NCI-H526 treated with DMSO at 0.1 percent for 48 hours (cell line): ENCODE measurements around the gene PROSER3.

Source experiments
- DNase-seq: peaks from one replicate; lab custom pipeline; 2025; lab: John Stamatoyannopoulos, UW

The PROSER3 gene

DNA sequence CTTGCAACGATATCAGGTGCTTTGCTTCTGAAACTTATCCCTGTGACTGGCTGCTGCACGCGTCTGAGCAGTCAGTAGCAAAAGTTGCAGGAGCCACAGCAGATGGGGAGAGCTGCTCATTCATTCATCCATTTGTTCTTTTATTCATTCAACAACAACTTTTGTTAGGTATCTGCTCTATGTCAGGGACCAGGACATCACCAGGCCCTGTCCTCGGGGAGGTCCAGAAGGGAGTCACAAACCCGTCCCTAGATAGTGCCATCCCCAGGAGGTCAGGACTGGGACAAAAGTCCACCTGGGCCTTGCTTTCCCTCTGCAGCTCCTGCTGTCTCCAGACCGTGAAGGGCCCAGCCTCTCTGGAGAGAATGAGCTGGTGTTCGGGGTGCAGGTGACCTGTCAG, 20.0 kb downstream of the PROSER3 start:
- no peak for DNase-seq

DNA sequence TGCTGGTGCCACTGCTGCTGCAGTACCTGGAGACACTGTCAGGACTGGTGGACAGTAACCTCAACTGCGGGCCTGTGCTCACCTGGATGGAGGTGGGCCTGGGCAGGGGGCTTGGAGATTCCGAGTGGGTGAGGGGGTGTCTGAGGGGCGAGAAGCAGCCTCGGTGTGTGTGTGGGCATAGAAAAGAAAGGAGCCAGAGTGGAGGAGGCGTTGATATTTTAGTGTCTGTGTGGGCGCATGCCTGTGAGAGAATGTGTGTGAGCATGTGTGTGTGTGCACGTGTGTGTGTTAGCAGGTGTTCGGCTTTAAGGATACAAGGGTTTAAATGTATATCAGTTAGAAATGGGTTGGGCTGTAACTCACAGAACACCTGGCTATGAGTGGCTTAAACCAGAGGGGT, 21.1 kb downstream of the PROSER3 start:
- no peak for DNase-seq

DNA sequence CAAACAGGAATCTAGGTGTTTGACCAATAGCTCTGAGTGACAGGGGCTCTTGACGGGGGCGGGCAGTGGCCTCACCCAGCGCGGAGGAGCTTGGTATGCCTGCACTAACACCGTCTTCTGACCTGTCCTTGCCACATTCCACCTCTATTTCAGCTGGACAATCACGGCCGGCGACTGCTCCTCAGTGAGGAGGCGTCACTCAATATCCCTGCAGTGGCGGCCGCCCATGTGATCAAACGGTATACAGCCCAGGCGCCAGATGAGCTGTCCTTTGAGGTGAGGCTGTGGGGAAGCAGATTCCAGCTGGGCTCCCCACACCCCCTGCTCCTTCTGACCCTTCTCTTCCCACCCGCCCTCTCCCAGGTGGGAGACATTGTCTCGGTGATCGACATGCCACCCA, 22.1 kb downstream of the PROSER3 start:
- DNase-seq = no peak

DNA sequence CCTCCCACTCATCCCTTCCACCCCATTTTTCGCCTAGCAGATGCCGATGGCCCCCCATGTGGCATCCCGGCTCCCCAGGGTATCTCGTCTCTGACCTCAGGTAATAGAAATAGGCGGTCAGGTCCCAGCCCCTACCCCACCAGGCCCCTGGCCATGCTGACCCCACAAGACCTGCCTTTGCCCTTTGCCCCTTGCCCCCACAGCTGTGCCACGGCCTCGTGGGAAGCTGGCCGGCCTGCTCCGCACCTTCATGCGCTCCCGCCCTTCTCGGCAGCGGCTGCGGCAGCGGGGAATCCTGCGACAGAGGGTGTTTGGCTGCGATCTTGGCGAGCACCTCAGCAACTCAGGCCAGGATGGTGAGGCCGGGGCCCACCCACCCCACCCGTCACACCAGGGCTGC, 22.7 kb downstream of the PROSER3 start:
- no peak for DNase-seq

DNA sequence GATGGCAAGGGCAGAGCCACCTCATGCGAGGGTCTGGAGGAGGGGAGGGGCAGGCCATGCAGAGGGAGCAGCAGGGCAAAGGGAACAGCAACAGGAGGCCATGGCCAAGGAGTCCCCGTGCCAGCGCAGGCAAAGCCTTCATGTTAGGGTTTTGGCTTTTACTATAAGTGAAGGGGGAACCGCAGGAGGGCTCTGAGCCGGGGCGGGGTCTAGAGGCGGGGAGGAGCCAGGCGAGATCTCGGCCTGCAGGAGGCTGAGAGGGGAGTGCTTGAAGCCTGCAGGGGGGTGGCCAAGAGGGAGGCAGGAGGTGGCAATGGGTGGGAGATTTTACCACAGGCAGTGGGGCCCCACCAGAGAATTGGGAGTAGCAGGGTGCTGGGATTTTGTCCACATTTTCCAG, 23.7 kb downstream of the PROSER3 start:
- no peak for DNase-seq

DNA sequence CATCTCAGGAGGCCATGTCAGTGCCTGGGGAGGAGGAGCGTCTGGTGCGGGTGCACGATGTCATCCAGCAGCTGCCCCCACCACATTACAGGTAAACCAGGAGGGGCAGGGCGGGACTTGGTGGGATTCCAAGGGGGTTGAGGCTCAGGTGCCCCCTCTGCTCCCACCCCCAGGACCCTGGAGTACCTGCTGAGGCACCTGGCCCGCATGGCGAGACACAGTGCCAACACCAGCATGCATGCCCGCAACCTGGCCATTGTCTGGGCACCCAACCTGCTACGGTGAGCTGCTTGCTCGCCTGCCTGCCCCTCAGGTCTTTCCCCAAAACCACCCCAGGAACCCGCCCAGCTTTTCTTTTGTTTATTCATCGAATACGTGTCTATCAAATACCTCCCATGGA, 24.6 kb downstream of the PROSER3 start:
- no peak for DNase-seq

DNA sequence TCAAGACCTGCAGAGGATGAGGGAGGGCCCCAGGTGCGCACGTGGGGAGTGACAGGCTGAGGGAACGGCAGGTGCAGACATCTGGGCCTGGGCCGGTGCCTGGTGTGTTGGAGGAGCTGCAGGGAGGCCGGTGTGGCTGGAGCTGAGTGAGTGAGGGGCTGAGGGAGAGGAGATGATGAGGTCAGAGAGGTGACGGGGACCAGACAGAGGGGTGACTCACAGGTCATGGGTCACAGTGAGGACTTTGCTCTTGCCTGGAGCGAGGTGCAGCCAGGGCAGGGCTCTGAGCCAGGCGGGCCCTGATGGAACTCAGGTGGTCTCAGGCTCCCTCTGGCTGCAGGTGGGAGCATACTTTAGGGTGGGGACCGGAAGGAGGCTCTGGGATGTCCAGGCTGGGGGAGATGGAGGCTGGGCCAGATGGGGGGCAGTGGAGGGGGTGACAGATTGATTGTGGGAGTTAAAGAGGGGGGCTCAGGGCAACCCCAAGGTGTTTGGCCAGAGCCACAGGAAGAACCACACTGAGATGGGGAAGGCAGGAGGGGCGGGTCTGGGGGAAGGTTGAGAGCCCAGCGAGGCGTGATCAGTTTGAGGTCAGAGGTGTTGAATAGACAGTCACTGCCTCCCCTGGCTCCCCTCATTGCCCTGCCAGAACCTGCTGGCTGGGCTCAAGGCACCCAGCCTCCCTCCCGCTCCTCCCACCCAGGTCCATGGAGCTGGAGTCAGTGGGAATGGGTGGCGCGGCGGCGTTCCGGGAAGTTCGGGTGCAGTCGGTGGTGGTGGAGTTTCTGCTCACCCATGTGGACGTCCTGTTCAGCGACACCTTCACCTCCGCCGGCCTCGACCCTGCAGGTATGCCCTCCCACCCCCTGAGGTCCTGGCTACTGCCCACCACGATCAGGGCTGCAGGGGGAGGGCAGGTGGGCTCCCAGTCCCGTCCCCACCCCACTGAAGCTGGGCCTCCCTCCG, 25.8 kb downstream of the PROSER3 start:
- no peak for DNase-seq

DNA sequence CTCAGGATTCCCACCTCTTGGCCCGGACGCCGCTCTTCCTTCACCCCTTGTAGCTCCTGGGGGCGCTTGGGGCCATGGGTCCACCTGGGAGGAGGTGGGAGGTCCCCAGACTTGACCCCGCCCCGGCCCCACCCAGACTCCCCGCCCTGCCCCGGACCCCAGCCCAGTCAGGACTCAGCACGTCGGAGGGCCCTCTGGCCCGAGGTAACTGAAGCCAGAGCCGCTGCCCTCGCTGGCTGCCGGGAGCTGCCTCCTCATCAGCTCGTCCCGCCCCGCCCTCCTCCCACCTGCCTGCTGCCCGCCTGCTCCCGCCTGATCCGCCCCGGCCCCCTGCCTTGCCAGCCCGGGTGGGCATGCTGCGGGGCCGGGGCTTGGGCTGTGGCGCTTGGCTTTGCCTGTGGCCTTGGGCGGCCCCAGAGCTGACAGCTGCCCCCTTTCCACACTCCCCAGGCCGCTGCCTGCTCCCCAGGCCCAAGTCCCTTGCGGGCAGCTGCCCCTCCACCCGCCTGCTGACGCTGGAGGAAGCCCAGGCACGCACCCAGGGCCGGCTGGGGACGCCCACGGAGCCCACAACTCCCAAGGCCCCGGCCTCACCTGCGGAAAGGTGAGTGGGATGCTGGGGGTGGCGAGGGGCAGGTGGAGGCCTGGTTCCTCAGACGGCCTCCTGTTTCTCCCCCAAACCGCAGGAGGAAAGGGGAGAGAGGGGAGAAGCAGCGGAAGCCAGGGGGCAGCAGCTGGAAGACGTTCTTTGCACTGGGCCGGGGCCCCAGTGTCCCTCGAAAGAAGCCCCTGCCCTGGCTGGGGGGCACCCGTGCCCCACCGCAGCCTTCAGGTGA, 26.7 kb downstream of the PROSER3 start:
- DNase-seq = no peak

DNA sequence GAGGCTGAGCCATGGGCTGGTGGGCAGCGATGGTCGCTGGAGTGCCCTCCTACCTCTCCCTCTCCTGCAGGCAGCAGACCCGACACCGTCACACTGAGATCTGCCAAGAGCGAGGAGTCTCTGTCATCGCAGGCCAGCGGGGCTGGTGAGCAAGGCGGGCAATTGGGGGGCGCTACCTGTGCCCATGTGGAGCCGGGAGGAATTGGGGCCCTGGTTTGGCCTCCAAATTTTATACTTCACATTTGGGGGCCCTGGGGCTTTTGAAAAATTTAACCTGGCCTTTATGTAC, 27.3 kb downstream of the PROSER3 start:
- no peak for DNase-seq

DNA sequence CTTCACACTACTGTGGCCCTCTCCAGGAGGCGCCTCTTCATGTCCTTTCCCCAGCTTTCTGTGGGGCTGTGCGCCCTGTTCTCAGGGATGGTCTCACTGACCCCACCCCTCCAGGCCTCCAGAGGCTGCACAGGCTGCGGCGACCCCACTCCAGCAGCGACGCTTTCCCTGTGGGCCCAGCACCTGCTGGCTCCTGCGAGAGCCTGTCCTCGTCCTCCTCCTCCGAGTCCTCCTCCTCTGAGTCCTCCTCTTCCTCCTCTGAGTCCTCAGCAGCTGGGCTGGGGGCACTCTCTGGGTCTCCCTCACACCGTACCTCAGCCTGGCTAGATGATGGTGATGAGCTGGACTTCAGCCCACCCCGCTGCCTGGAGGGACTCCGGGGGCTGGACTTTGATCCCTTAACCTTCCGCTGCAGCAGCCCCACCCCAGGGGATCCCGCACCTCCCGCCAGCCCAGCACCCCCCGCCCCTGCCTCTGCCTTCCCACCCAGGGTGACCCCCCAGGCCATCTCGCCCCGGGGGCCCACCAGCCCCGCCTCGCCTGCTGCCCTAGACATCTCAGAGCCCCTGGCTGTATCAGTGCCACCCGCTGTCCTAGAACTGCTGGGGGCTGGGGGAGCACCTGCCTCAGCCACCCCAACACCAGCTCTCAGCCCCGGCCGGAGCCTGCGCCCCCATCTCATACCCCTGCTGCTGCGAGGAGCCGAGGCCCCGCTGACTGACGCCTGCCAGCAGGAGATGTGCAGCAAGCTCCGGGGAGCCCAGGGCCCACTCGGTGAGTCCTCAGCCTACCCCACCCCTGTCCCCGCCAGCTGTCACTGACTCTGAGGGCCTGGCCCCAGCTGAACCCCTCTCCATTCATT, 28.6 kb downstream of the PROSER3 start:
- no peak for DNase-seq

DNA sequence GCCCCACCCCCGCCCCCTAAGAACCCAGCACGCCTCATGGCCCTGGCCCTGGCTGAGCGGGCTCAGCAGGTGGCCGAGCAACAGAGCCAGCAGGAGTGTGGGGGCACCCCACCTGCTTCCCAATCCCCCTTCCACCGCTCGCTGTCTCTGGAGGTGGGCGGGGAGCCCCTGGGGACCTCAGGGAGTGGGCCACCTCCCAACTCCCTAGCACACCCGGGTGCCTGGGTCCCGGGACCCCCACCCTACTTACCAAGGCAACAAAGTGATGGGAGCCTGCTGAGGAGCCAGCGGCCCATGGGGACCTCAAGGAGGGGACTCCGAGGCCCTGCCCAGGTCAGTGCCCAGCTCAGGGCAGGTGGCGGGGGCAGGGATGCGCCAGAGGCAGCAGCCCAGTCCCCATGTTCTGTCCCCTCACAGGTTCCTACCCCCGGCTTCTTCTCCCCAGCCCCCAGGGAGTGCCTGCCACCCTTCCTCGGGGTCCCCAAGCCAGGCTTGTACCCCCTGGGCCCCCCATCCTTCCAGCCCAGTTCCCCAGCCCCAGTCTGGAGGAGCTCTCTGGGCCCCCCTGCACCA, 29.3 kb downstream of the PROSER3 start:
- no peak for DNase-seq

DNA sequence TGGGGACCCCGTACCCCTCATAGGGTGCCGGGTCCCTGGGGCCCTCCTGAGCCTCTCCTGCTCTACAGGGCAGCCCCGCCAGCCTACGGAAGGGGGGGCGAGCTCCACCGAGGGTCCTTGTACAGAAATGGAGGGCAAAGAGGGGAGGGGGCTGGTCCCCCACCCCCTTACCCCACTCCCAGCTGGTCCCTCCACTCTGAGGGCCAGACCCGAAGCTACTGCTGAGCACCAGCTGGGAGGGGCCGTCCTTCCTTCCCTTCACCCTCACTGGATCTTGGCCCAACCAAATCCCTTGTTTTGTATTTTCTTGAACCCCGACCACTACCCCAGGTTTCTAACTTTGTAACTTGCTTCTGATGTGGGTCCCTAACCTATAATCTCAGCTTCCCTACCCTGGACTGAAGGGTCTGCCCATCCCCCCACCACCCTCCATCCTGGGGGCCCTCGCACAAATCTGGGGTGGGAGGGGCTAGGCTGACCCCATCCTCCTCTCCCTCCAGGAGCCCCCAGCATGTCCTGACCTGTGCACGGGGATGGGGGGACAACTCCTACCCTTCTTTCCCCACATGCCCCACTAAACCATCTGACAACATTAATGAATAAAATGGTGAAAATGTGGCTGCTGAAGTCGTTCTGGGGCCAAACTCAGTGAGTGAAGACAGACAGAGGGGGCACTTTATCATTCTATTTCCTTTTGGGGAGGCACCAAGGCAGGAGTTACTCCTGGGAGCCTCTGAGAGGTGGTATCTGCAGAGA, 30.4 kb downstream of the PROSER3 start:
- no peak for DNase-seq

DNA sequence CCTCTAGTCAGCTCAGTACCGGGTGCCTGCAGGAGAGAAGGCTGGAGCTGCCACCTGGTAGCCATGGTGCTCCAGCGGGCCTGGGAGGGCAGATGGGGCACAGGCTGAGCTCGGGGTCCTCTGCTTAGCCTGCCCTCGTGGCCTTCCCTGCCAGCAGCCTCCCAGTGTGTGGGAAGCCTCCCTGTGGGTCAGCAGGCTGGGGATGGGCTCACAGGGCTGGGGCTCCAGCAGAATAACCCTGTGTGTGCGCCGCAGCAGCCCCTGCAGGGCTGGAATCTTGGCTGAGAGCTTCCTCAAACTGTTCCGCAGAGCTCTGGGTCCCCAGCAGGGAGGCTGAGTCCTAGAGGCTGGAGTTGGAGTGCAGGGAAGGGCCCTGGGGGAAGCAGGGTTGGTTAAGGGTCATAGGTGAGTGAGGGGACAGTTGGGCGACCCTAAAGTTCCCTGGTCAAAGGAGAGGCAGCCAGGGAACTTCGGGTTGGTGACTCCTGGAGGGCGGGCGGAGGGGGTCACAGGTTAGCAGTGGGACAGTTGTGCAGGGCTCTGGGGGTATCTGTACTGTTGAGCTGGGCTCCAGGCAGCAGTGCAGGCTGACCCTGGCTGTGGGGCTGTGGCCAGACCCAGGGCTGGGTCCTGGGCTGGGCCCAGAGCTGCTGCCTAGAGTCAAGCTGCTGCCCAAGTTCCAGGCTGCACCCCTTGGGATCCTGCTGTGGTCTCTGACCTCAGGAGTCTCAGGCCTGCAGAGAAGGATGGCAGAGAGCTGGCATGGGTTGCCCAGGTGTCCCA, 31.4 kb downstream of the PROSER3 start:
- no peak for DNase-seq

DNA sequence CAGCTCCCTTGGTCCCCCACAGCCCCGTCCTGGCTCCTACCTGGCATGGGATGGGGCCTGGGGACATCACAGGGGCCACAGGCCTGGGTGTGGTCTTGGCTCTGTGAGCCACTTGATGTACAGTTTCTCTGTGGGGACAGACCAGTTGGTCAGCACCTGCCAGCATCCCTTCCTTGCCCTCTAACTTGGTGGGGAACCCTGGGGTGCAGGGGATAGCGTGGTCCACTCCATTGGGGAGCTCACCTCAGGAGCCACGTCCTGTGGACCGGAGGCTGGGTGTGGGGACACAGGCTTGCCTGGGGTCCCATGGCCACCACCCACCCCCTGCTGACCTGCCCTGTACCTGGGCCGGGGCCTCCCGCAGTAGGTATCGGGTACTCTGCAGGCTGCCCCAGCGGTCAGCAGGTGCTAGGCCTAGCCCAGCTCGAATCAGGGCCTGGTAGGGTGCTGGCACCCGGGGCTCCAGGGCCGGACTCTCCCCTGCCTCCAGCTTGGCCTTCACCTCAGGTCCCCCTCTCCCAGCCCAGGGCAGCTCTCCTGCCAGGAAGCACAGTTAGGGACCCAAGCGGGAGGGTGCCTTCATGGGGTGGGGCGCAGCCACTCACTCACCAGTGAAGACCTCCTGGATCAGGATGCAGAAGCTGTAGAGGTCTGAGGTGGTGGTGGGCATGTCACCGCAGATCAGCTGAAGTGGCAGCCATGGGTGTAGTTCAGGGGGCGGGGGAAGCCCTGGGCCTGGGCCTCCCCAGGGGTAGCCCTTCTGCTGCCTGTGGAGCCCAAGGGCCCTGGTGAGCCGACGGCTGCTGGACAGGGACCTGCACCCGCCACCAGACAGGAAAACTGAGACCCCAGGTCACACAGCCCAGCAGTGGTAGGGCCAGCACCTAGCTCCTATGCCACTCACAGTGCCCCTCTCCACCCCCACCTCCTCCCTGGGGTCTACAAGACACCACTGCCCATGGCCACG, 32.3 kb downstream of the PROSER3 start:
- no peak for DNase-seq

DNA sequence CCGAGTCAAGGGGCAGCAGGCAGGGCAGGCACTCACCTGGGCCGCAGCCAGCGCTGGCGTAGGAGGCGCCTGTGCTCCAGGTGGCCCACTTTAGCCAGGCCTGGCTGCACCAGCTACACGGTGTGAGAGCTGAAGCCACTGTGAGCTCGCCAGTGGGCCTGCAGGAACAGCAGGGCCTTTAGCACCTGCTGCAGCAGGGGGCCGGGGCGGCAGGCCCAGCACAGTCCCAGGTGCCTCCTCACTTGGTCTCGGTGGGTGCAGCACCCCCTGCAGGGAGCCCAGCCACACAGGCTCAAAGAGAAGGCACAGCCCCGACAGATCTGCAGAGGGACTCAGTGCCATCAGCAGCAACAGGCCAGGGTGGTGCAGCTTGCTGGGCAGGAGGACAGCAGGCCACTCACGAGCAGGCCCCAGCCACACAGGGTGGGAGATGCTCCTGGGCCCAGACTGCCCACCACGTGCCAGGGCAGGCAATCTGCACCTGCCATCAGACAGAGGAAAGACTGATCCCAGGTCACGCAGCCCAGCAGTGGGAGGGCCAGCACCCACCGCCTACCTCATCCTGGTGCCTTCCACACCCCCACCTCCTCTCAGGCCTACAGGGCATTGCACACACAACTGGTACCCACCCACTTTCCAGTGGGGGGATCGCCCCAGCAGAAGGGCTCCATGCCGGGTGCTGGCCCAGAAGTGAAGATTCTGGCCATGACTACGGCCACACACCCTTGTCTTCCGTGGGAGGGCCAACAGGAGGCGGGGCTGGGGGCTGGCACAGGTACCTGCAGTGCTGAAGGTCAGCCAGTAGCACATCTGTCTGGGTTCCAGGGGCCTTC, 33.2 kb downstream of the PROSER3 start:
- peak; percentile 20 for DNase-seq

DNA sequence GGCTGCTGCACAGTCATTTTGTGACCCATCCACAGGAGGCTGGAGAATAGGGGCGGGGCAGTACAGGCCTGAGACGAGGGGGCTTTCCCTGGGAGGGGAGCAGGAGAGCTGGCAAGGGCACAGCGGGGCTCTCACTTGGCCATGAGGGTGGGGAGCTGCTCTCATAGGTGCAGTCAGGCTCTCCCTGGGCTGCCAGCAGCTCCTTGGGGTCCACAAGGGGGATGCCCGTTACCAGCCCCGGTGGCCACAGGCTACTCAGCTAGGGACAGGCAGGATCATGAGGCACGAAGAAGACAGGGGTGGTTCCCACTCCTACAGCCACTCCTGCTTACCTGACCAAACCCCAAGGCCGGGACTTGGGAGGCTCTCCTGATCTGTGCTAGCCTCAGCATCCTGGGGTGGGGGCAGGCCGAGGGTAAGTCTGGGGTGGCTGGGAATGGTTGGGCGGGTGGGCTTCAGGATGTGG, 33.9 kb downstream of the PROSER3 start:
- DNase-seq = no peak

DNA sequence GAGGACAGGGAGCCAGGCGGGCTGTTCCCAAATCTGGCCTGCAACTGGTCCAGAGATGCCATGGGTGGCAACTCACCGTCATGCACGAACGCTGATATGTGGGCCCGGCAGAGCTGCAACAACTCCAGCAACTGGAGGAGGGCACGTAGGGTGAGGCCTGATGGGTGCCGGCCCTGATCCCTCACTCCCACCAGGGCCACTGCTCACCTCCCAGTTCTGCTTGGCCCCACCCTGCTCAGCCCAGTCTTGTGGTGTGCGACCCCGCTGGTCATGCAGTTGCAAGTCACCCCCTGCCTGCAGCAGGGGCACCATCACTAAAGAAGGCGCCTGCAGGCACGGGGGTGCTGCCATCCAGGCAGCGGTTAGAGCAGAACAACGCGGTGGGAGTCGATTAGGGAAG, 34.3 kb downstream of the PROSER3 start:
- DNase-seq = no peak

DNA sequence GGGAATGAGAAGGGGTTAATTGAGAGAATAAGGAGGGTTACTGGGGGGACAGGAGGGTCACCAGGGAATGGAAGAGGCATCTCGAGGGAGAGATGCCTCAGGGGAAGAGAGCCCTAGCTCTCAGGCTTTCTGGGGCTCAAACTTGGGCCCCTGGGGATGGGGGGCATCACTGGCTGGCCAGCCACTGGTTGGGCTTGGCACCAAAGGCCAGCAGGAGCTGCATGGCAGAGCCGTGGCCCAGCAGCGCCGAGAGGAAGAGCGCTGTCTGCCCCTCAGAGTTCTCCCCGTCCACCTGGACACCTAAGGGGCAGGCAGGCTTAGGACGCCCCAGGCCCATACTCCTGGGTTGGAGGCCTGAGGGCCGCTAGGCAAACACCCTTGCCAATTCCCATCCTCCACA, 34.9 kb downstream of the PROSER3 start:
- no peak for DNase-seq
